ENCODE results near the gene PTX4.
A peak's percentile ranks its signal among the peaks of the same experiment; 100 is the strongest.
"Not testable (repeated sequence)": the region's sequence is repeated elsewhere in the genome, so short reads cannot be mapped to it uniquely, and the experiment has no call there.

The PTX4 gene

DNA sequence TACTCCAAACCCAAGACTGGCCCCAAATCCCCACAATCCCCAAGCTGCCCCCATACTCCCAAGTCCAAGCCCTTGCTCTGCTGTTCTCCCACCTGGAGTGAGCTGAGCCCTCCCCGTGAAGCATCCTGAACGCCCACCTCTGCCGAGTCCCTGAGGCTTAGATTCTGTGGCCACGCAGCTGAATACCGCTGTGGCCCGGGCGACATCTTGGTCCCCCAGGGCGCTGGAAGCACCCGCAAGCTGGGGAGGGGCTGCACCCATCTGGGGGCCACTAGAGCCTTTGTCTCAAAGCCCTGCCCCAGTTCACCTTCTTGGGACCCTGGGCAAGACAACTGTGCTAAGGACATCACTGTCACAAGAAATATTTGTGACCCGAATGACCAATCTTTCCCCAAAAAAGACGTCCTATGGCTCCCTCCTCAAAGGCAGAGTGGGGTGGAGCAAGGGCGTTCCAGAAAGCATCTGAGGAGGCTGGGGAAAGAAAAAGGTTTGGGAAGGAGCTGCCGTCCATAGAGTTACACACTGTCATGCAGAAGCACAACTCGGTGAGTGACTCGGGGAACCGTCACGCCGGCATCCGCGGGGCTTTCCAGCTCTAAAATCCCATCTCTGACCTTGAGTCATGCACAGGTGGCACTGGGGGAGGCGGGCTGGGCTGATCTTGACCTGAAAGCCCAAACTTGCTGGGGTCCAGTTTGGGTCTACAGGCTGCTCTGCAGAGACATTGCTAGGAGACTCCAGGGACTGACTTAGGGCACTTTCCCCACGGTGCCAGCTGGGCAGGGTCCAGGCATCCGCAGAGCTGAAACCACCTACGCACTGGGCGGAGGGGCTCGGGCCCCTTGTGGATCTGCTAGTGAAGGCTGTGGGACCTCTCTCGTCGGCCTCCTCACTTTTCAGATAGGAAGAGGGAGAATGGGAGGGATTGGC lies 6.6 kb downstream of the PTX4 start:
- DNase-seq (ENCODE audit: low spot score) = no peak

DNA sequence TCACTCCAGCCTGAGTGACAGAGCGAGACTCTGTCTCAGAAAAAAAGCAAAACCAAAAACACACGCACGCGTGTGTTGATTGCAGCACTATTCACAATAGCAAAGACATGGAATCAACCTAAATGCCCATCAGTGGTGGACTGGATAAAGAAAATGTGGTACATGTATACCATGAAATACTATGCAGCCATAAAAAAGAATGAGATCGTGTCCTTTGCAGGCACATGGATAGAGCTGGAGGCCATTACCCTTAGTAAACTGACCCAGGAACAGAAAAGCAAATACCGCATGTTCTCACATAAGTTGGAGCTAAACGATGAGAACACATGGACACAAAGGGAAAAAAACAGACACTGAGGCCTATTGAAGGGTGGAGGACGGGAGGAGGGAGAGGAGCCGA lies 9.8 kb downstream of the PTX4 start:
- not testable (repeated sequence) for DNase-seq (ENCODE audit: low spot score)

DNA sequence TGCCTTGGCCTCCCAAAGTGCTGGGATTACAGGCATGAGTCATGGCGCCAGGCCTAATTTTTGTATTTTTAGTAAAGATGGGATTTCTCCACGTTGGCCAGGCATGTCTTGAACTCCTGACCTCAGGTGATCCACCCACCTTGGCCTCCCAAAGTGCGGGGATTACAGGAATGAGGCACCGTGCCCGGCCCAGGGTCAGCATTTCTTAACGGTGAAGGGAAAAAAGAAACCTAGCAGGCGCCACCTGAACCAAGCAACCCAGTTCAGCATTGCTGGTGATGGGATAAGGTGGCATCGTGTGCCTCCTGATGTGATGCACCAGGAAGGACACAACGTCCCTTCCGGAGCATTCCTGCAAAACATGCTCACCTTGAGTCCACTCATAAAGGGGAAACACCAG lies 11.7 kb downstream of the PTX4 start:
- DNase-seq (ENCODE audit: low spot score) = no peak

DNA sequence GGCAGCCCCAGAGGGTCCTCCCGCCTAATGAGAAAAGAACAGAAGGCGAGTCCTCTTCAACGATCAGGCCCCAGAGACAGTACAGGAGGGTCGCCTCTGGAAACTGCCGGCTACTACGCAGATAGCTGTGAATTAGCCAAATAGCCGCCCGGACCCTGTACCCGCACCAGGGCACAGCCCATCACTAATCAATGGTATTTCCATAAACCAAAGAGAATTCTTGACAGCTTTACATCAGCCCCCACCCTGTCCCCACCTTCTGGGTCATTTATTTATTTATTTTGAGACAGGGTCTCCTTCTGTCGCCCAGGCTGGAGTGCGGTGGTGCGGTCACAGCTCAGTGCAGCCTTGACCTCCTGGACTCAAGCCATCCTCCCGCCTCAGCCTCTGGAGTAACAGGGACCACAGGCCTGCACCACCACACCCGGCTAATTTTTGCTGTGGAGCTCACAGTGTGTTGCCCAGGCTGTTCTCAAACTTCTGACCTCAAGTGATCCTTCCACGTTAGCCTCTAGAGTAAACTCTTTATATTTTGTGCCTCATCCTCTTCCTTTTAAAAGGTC lies 13.1 kb downstream of the PTX4 start:
- DNase-seq (ENCODE audit: low spot score) = no peak

DNA sequence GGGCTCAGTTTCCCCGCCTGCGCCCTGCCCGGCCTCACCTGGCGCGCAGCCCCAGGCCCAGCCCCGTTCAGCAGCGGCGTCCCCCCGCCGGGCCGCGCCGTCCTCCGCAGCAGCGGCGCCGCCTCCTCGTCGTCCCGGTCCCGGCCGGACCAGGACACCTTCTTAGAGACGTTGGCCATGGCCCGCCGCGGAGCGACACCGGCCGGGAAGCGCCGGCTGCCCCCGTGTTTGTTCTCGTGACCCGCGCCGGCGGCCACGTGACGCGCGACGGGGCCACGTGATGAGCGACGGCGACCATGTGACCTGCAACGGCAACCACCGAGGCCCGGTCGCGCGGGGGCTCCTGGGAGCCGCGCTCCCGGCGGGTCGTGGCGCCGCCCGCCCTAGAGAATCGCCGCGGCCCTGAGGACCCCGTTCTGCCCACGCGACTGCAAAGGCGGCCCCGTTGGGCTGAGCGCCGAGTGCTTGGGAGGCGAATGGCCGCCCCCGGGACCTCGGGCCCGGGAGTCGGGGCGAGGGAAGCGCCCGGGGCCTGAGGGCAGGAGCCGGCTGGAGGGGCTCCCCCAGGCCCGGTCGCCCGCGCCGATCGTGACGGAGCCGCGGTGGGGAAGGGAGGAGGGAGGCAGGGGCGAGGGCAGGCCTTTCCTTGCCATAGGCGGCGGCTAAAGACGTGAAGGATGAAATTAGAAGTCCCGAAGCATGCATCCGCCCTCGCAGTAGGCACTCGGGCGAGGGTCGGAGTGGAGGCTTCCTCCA lies 13.8 kb downstream of the PTX4 start, which contains the start of gene CLCN7:
Gene CLCN7 (minus strand): TSS at position 233 of the 756 bp plus-strand sequence. CDS start 54 bp downstream, at position 179.
- peak; percentile 85 for DNase-seq (ENCODE audit: low spot score)

DNA sequence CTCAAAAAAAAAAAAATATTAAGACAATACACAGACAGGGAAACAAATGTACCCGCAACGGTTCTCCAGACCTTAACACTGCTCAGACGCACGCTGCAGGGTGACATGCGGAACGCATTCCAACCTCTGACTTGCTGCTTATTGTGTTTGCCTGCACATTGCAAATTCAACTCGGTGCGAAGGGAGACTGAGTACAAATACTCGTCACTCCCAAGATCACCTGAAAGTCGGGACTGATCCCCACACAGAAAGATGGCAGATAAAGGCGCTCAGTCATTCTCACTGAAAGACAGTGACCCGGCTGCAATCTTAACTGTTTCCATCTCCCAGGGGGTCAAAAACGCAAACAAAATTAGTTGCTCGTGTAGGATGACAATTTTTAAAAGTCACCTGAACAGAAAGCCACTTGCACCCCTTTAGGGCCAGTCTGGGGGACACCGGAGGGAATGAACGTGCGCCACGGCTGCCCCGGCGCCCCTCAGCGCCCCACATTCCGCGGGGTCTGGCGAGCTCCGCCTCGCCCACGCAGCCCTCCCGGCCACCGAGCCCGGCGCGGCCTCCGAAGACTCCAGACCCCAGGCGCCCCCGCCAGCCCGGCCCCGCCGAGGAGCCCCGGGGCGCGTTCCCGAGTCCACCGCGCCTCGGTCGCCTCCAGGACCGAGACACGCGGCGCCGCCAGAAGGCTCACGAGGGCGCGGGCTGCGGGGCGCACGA lies 14.5 kb downstream of the PTX4 start:
- DNase-seq (ENCODE audit: low spot score) = no peak

DNA sequence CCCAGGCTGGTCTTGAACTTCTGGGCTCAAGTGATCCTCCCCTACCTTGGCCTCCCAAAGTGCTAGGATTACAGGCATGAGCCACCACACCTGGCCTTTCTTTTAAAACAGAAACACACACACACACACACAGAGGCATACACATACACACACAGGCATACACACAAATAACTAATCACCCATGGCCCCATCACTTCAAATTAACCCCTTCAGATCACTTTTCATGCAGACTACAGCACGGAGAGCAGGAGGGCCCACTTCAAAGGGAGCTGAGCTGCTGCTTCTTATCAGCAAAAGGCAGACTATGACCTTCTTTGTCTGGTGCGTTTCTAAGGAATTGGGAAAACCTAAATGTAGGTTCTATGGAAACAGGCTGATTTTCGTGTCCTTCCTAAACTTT lies 15.8 kb downstream of the PTX4 start:
- DNase-seq (ENCODE audit: low spot score) = no peak

DNA sequence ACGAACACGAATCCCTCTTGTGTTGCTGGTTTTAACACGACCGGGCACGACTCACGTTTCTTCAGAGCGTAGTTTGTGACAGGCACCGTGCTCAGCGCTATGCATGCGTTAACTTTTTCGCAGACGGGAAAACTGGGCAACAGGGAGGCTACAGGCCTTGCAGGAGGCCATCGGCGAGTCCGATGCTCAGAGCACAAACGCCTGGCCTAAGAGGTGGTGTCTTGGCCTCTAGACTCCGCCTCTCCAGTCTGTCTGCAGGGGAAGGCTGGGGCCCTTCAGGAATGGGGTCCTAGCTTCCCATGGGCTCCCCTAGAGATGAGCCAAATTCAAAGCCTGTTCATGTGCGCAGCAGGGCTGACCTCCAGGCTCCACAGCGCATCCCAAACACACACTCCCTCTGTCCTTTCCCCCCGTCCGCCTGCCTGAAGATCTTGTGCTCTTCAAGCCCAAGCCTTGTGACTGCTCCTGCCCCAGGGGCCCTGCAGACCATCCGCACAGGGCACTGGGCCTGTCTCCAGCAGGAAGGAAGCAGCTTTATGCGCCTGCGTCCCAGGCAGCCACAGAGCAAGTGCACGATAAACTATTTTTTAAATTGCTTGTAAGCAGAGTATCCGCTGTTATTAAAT lies 17.1 kb downstream of the PTX4 start:
- DNase-seq (ENCODE audit: low spot score) = no peak

DNA sequence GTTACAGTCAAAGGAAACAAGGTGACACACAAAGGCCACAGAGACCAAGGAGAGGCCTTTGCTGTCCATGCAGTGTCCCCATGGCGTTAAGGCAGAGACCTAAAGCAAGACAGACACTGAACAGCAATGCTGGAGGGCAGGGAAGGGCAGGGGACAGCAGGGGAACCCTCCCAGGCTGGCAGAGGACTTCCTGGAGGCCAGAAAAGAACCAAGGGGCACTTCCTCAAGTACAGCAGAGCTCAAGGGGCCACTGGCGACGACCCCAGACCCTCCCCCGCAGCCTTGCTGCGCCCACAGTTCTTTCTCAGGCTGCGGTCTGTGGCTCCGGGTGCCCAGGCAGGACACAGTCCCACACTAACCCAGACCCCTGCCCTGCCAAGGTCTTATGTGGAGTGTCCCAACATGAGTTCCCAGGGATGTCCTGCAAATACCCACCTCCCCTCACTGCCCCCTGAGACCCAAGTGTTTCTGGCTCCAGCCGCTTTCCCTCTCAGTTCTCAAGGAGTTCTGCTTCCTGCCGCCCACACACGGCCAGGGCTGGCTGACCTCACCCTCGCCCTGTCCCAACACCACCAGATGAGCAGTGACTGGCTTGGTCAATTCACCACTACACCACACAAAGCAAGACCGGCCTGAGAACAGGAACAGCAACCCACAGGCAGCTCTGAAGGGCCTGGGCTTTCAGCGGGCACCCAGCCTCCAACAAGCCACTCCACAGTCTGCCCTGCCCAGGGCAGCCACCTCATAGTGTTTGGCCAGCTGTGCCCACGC lies 18.1 kb downstream of the PTX4 start:
- DNase-seq (ENCODE audit: low spot score) = no peak

DNA sequence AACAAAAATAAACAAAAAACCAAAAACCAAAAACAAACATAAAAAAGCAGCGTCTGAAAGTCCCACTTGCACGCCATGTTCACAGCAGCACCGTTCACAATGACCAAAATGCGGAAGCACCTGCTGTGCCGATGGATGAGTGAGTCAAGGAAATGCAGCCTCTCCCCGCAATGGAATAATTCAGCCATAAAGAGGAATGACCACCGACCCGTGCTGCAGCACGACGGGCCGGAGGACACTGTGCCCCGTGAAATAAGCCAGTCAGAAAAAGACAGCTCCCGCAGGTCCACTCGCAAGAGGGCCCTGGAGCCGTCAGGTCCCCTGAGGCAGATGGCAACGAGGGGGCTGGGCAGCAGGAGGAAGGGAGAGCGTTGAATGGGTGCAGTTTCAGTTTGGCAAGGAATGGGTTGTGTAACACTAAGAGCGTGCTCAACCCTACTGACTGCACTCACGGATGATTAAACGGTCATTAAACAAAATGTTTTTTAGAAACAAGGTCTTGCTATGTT lies 19.0 kb downstream of the PTX4 start:
- no peak for DNase-seq (ENCODE audit: low spot score)

DNA sequence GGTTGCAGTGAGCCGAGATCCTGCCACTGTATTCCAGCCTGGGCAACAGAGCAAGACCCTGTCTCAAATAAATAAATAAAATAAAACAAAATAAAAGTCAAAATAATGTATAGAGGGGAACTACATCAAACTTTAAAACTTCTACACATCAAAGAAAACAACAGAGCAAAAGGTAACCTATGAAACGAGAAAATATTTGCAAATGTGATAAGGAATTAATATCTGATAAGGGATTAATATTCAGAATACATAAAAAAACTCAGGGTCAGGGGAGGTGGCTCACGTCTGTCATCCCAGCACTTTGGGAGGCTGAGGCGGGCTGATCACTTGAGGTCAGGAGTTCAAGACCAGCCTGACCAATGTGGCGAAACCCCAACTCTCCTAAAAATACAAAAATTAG lies 19.6 kb downstream of the PTX4 start:
- DNase-seq (ENCODE audit: low spot score) = not testable (repeated sequence)

DNA sequence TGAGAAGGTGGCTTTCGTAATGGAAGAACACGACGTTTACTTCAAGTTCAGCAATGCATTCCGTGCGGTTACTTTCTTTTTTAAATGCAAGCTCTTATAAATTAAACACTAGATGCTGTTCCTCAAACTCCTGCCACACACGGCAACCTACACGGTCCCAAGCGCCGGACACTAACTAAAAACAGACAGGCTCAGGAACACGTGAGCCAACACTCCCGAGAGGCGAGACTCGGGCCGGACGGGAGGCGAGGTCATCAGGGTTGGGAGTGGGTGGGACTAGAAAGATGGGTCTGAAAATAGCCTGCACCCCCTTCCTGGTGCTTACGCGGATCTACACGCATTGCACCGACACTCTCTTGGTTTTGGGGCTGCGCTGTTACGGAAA lies 20.3 kb downstream of the PTX4 start:
- no peak for DNase-seq (ENCODE audit: low spot score)

DNA sequence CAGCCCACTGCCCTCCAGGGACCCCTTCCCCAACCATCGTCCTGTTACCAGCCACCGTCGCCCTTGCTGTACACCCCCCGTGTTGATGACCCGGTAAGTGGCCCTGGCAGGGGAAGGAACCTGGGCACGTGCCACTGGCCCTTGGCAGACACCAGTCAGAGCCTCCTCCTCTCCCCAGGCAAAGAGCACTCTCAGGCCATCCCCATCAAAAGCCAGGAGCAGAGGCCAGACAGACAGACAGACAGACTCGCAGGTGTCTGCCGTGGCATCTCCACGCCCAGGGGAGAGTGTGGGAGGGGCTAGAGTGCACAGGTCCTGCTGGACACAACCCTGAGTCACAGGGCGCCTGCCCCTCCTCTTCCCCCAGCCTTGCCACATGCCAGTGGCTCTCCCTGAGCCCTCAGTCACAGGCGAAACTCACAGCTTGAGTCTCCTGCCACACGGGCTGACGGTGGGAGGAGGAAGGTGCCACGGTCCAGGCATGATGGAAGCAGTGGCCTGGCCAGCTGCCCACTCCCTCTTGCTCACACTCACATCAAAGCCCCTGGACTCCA lies 21.7 kb downstream of the PTX4 start:
- DNase-seq (ENCODE audit: low spot score) = no peak

DNA sequence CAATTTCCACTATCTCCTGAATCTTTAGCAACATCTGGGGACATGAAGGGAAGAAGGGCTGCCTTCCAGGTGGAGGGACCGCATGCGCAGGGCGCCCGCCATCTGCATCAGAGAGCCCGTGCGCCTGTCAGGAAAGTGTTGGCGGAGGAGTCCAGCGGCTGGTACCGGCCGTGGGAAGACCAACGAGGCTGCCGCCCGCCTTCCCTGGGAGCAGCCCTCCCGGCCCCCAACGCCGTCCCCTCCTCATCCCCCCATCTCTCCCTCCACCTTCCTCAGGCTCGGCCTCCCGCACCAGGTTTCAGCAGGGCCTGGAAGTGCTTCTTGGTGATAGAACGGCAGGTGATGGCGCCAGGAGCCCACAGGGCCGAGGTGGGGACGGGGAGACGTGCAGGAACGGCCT lies 22.7 kb downstream of the PTX4 start:
- no peak for DNase-seq (ENCODE audit: low spot score)

DNA sequence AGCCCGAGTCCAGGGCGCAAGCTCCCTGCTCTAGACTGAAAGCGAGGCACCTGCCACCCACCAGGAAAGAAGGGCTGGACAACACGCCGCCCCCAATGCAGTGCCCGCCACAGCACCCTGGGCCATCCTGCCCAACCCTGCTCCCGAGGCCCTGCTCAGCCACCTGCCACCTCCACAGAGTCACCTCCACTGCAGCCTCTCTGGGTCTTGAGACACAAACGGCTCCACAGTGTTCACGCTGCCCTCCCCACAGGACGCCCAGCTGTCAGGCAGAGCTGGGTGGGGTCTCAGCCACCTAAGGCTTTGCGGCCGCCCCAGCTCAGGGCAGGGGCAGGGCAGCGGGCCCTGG lies 23.2 kb downstream of the PTX4 start:
- DNase-seq (ENCODE audit: low spot score) = no peak

DNA sequence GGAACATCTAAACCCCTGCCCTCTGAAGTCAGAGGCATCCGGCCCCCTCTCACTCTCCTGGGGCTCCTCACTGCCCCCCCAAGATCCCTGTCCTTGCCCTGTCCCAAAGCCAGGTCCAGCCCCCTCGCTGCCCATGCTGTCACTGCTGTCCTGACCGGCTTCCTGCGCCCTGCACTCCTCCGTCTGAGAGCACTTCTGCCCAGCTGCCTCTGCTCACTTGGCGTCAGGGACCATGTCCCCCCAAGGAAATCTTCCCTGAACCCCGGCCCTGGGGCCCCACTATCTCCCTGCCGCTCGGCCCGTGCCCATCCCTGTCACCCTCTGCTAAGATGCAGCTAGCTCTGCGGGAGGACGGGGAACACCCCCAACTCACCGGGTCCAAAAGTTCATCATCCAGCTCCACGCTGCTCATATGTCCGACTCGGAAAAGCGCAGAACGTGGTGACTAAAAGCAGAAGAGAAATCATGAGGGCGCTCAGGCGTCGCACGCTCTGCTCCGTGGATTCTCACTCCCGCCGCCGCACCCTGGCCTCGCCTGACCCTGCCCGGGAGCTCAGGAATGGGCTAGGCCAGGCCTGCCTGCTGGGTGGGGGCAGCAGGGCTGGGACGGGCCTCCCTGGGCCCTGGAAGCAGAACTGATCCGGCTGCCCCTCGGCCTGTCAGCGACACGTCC lies 23.7 kb downstream of the PTX4 start:
- no peak for DNase-seq (ENCODE audit: low spot score)

DNA sequence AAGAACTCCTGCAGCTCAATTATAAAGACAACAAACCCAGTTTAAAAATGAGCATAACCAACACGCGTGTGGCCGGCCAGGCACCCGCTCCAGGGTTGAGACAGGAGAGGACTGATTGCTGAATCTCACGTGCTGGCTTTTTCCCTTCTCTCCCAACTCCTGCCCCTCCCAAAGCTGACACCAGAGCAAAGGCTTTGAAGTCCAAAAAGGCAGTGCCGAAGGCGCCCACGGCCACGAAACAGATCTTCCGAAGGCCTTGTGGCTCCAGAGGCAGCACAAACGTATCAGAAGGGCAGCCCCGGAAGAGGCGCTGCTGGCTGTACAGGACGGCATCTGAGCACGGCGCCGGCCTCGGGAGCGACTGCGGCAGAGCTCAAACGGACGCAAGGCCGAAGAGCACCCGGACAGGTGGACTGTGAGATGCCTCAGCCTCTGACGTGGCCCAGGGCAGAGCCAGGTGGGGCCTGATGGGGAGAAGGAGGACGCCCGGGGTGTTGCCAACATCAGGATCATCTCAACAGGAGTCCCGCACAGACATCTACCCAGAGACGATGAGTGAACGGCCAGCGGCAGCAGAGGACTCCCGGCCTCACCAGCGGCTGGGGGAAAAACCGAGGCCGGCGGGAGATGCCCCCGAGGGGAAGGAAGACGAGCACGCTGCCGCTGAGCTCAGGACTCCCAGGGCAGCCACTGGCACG lies 24.4 kb downstream of the PTX4 start:
- DNase-seq (ENCODE audit: low spot score) = no peak

DNA sequence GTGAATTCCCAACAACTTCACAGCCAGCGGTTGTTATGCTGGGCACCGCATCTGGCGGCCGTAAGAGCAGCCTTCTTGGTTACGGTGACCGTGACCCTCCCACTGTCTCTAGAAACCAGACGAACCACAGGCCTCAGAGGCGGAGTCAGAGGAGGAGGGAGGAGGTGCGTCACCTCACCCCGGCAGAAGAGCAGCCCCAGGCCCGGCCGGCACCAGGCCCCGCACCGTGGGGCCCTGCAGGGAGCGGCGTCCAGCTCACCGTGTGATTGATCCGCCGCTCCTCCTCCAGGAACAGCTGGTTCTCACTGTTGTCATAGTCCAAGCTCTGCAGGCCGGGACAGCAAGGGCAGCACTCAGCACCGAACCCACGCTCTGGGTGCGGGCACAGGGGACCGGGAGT lies 27.6 kb downstream of the PTX4 start:
- DNase-seq (ENCODE audit: low spot score) = no peak

DNA sequence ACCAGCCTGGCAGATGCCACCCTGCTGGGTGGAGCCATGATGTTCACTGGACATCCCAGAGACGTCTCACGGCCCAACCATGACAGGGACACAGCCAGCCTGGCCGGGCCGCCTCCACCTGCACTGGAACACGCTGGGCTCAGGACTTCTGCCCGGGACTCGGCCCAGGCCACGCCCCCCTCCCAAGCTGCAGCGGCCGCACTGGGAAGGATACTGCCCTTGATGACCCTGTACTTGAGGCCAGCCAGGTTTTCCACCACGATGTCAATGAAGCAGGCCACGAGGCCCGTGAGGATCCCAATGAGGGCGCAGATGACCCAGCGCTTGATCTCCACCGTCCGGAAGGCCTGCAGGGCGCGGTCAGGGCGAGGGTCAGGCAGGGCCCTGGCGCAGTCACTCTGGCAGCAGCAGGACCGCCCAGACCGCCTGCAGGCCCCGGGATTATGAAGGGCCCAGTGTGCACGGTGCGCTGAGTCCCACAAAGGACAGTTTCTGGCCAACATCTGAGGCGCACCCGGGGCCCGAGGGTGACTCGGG lies 28.1 kb downstream of the PTX4 start:
- no peak for DNase-seq (ENCODE audit: low spot score)

Measured in CD4-positive, alpha-beta T cell treated with Interleukin-6 at 100 ng/mL for 8 hours (primary cell).